Right atrium auricular region (tissue), 2 donors: ENCODE results near the gene DYNC1I1. TPM values are rescaled to one million over a fixed set of nuclear protein-coding genes. Genes with fewer than 3 reads are reported as not detected.

Source experiments
- DNase-seq: peaks from one replicate; pipeline ENCODE4 v3.0.0-alpha.2; 2019; ENCODE audit warnings: low spot score
- H3K27ac ChIP-seq, 2 donors: fragments of 200-600 bp; sonication (generic); 1 replicate in 1 of 2; 2 replicates in 1 of 2; pipeline ENCODE4 v1.5.1; 2016 to 2019
- H3K27me3 ChIP-seq, 2 donors: fragments of 200-600 bp; sonication (generic); one replicate each; pipeline versions ENCODE4 v1.5.1 to v1.6.0; 2017 to 2019
- H3K36me3 ChIP-seq: fragments of 200-600 bp; sonication (generic); one replicate; pipeline ENCODE4 v1.5.1; 2016
- H3K4me1 ChIP-seq, 2 donors: fragments of 200-600 bp; sonication (generic); one replicate each; pipeline versions ENCODE4 v1.5.1 to v1.6.0; 2017 to 2019
- H3K4me3 ChIP-seq, 2 donors: fragments of 200-600 bp; sonication (generic); 1 replicate in 1 of 2; 2 replicates in 1 of 2; pipeline ENCODE4 v1.5.1; 2017 to 2019; ENCODE audit warnings: mild to moderate bottlenecking in 1 of 2, moderate library complexity in 1 of 2
- H3K9me3 ChIP-seq, 2 donors: fragments of 200-600 bp; sonication (generic); one replicate each; pipeline ENCODE4 v1.5.1; 2019
- CTCF ChIP-seq, 2 donors: fragments of 200-600 bp; sonication (generic); IDR thresholded peaks; one replicate each; pipeline ENCODE4 v1.5.1; 2019; ENCODE audit warnings: antibody characterized with exemption in 2 of 2
- total RNA-seq, 2 donors: library from RNA; depleted of rRNA; stranded (reverse); fragments of >200 nt; gene quantifications; one replicate each; pipeline ENCODE4 v1.1.0, GENCODE V29; 2016

DYNC1I1 gene
- total RNA-seq, 2 donors from 2014 or later = 14.1 to 41.3 TPM

GRCh38 chr7:95899919-95900513 lies 127.7 kb downstream of the DYNC1I1 start:
- Histone ChIP-seq H3K4me3 (no peak overlapping the region), H3K9me3 (no peaks in the 10 kb centered on the region)
- TF ChIP-seq CTCF (IDR thresholded peaks at IDR 0.05) = no peak

GRCh38 chr7:95901006-95901405 lies 128.7 kb downstream of the DYNC1I1 start:
- H3K36me3 ChIP-seq = no peaks in the 10 kb centered on the region
- H3K9me3 ChIP-seq = no peaks in the 10 kb centered on the region
- no peak for DNase-seq
- H3K4me1 ChIP-seq = peaks cover 0 to 10% of the 10 kb centered on the region in 2 donors
- H3K4me3 ChIP-seq = no peak overlapping the region
- no peak overlapping the region for H3K27ac ChIP-seq
- no peaks in the 10 kb centered on the region for H3K27me3 ChIP-seq
- TF ChIP-seq CTCF (IDR thresholded peaks at IDR 0.05) = no peak

More at GRCh38 chr7:95899919-95900513, 127.7 kb downstream of the DYNC1I1 start:
- Histone ChIP-seq H3K27ac (no peak overlapping the region), H3K36me3 (no peaks in the 10 kb centered on the region), H3K4me1 (peaks cover 0 to 10% of the 10 kb centered on the region in 2 donors), H3K27me3 (no peaks in the 10 kb centered on the region)
- DNase-seq = no peak

- Histone ChIP-seq H3K4me1 (no peaks in the 10 kb centered on the region), H3K27me3 (no peaks in the 10 kb centered on the region), H3K4me3 (no peak overlapping the region), H3K36me3 (no peaks in the 10 kb centered on the region), H3K27ac (no peak overlapping the region), H3K9me3 (no peaks in the 10 kb centered on the region)
- no peak for DNase-seq
- no peak for TF ChIP-seq CTCF (IDR thresholded peaks at IDR 0.05)
Measured at GRCh38 chr7:95904099-95904498, 131.7 kb downstream of the DYNC1I1 start.

- H3K9me3 ChIP-seq = no peaks in the 10 kb centered on the region
- H3K4me3 ChIP-seq = no peak overlapping the region
- H3K27me3 ChIP-seq = no peaks in the 10 kb centered on the region
- H3K4me1 ChIP-seq = no peaks in the 10 kb centered on the region
- TF ChIP-seq CTCF (IDR thresholded peaks at IDR 0.05) = no peak
- no peak overlapping the region for H3K27ac ChIP-seq
- no peak for DNase-seq
- no peaks in the 10 kb centered on the region for H3K36me3 ChIP-seq
Measured at GRCh38 chr7:95905167-95905566, 132.8 kb downstream of the DYNC1I1 start.

GRCh38 chr7:95906851-95907250 lies 134.5 kb downstream of the DYNC1I1 start:
- Histone ChIP-seq H3K36me3 (no peaks in the 10 kb centered on the region), H3K9me3 (no peaks in the 10 kb centered on the region), H3K4me3 (no peak overlapping the region), H3K27me3 (no peaks in the 10 kb centered on the region), H3K27ac (no peak overlapping the region), H3K4me1 (no peaks in the 10 kb centered on the region)
- DNase-seq = no peak
- TF ChIP-seq CTCF (IDR thresholded peaks at IDR 0.05) = no peak

GRCh38 chr7:95907337-95907736 lies 135.0 kb downstream of the DYNC1I1 start:
- DNase-seq = no peak
- H3K27ac ChIP-seq = no peak overlapping the region
- H3K36me3 ChIP-seq = no peaks in the 10 kb centered on the region
- no peaks in the 10 kb centered on the region for H3K9me3 ChIP-seq
- H3K4me1 ChIP-seq = no peaks in the 10 kb centered on the region
- TF ChIP-seq CTCF (IDR thresholded peaks at IDR 0.05) = no peak
- H3K4me3 ChIP-seq = no peak overlapping the region
- no peaks in the 10 kb centered on the region for H3K27me3 ChIP-seq
